ENCODE data around the gene TRIM66. TPM values are rescaled to one million over a fixed set of nuclear protein-coding genes. Genes with fewer than 3 reads are reported as not detected.

The TRIM66 gene
- total RNA-seq, 5 donors from 2014 or later (not counting 1 experiment from before 2014, with no cell fraction given) = 17.9 to 23.5 (median 23.4) TPM

DNA sequence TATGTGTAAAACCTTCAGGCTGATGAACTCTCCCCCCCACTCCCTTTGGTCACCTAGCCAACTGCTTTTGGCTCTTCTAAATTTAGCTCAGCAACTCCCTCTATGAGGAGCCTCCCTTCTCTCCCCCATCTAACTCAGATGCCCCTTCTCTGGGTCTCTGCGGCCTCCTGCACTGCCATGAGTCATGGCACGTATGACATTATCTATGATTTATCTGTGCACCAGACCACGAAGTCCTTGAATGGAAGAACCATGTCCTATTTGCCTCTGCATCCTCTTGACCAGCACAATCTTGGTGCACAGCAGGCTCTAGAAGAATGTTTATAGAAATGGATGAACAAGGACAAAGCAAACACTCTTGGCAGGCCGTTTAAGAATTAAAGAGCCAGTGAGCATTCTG is 46.1 kb upstream of the TRIM66 start:
- ChIA-PET POLR2A (no interaction called here), CTCF (no interaction called here)
- H3K4me3 ChIP-seq (ENCODE audit: control insufficient read depth in 1 of 2, extremely low read depth in 1 of 2, low read length in 1 of 2) = no peak overlapping the region
- peaks cover 0 to 4% of the 10 kb centered on the region in 2 experiments for H3K27me3 ChIP-seq (replicated peaks in 1 of 2; ENCODE audit: control insufficient read depth in 2 of 2, extremely low read depth in 1 of 2, insufficient read depth in 2 of 2, low read length in 1 of 2)
- DNase-seq = no peak
- WGBS (ENCODE audit: insufficient coverage) = 60% methylated on average over 3 of the region's 4 CpGs
- no peak for ATAC-seq (replicated peaks in 1 of 4)
- Mint-ChIP-seq H3K4me1 (peaks cover 0 to 4% (median 0%) of the 10 kb centered on the region in 3 donors), H3K9me3 (no peaks in the 10 kb centered on the region), H3K36me3 (no peaks in the 10 kb centered on the region), H3K4me3 (no peak overlapping the region), H3K27ac (no peak overlapping the region), H3K27me3 (peaks cover 4 to 9% of the 10 kb centered on the region in 2 donors)
- no peaks in the 10 kb centered on the region for H3K9me3 ChIP-seq
- no peak overlapping the region for H3K27ac ChIP-seq (ENCODE audit: low read length)
- H3K36me3 ChIP-seq (ENCODE audit: control insufficient read depth in 2 of 2, extremely low read depth in 1 of 2, insufficient read depth in 1 of 2, low read length in 1 of 2) = no peaks in the 10 kb centered on the region
- H3K4me1 ChIP-seq (ENCODE audit: control insufficient read depth in 1 of 2, extremely low read depth in 1 of 2, insufficient read depth in 2 of 2, low read length in 2 of 2) = no peaks in the 10 kb centered on the region

GRCh38 chr11:8726395-8726794 is 43.9 kb upstream of the TRIM66 start:
- H3K4me1 Mint-ChIP-seq = no peaks in the 10 kb centered on the region
- Histone ChIP-seq H3K9me3 (no peaks in the 10 kb centered on the region), H3K4me1 (ENCODE audit: control insufficient read depth in 1 of 2, extremely low read depth in 1 of 2, insufficient read depth in 2 of 2, low read length in 2 of 2) (no peaks in the 10 kb centered on the region), H3K27me3 (replicated peaks in 1 of 2; ENCODE audit: control insufficient read depth in 2 of 2, extremely low read depth in 1 of 2, insufficient read depth in 2 of 2, low read length in 1 of 2) (peaks cover 0 to 17% of the 10 kb centered on the region in 2 experiments), H3K27ac (ENCODE audit: low read length) (no peak overlapping the region), H3K4me3 (ENCODE audit: control insufficient read depth in 1 of 2, extremely low read depth in 1 of 2, low read length in 1 of 2) (no peak overlapping the region), H3K36me3 (ENCODE audit: control insufficient read depth in 2 of 2, extremely low read depth in 1 of 2, insufficient read depth in 1 of 2, low read length in 1 of 2) (no peaks in the 10 kb centered on the region)
- ChIA-PET POLR2A (no interaction called here), CTCF (interaction anchor here in 1 of 2 donors (0.6 kb wide), 1 partner anchor 873 kb away, joined by 3 read pairs; no protein-coding TSS in a partner anchor)
- H3K9me3 Mint-ChIP-seq = no peaks in the 10 kb centered on the region
- 100% methylated on average over 2 of the region's 4 CpGs for WGBS (ENCODE audit: insufficient coverage)
- H3K27me3 Mint-ChIP-seq = peaks cover 15 to 17% of the 10 kb centered on the region in 2 donors
- H3K27ac Mint-ChIP-seq = no peak overlapping the region
- DNase-seq (no peak), ATAC-seq (replicated peaks in 1 of 4) (no peak)
- H3K4me3 Mint-ChIP-seq = no peak overlapping the region
- no peaks in the 10 kb centered on the region for H3K36me3 Mint-ChIP-seq

DNA sequence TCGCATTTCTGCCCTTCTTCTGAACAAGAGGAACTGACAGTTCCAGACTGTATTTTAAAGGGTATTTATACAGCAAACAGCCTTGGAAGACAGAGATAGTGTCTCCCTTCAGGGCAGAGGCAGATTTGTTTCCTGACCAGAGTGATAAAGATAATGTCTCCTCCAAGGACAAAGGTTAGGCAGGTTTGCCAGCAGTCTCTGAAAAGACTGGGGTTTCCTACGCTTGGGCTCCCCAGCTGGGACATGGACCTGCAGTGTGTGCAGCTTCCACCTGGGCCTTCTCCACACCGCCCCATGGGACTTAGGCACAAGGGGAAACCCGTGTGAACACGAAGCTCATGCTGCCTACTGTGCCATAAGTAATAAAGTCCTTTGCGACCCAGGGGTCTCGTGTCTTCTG is 42.2 kb upstream of the TRIM66 start:
- Histone ChIP-seq H3K36me3 (ENCODE audit: control insufficient read depth in 2 of 2, extremely low read depth in 1 of 2, insufficient read depth in 1 of 2, low read length in 1 of 2) (no peaks in the 10 kb centered on the region), H3K9me3 (no peaks in the 10 kb centered on the region), H3K27ac (ENCODE audit: low read length) (no peak overlapping the region), H3K4me1 (ENCODE audit: control insufficient read depth in 1 of 2, extremely low read depth in 1 of 2, insufficient read depth in 2 of 2, low read length in 2 of 2) (no peaks in the 10 kb centered on the region), H3K4me3 (ENCODE audit: control insufficient read depth in 1 of 2, extremely low read depth in 1 of 2, low read length in 1 of 2) (no peak overlapping the region), H3K27me3 (replicated peaks in 1 of 2; ENCODE audit: control insufficient read depth in 2 of 2, extremely low read depth in 1 of 2, insufficient read depth in 2 of 2, low read length in 1 of 2) (peaks cover 0 to 14% of the 10 kb centered on the region in 2 experiments)
- Mint-ChIP-seq H3K27me3 (peaks cover 15 to 17% of the 10 kb centered on the region in 2 donors), H3K4me1 (no peaks in the 10 kb centered on the region), H3K27ac (no peak overlapping the region), H3K4me3 (no peak overlapping the region), H3K36me3 (no peaks in the 10 kb centered on the region), H3K9me3 (no peaks in the 10 kb centered on the region)
- CTCF ChIA-PET = no interaction called here
- 94% methylated on average over 2 of the region's 7 CpGs for WGBS (ENCODE audit: insufficient coverage)
- DNase-seq = no peak
- POLR2A ChIA-PET = no interaction called here
- ATAC-seq (replicated peaks in 1 of 4) = no peak

DNA sequence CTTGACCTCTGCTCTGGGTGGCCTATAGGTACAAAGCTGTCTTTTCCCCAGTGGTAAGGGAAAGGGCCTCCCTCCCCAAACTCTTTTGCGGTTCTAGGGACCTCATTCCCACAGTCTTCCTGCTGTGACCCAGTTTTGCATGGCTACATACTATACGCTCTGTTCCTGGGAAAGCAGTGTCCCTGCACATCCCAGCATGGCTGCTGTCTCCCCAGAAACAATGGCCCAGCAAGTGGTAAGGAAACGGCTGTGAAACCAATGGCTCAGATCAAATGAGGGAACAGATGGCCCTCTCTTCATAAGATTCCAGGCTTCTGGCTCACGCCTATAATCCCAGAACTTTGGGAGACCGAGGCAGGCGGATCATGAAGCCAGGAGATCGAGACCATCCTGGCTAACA is 41.2 kb upstream of the TRIM66 start:
- no peaks in the 10 kb centered on the region for H3K9me3 ChIP-seq
- H3K9me3 Mint-ChIP-seq = no peaks in the 10 kb centered on the region
- CTCF ChIA-PET = no interaction called here
- H3K27me3 ChIP-seq (replicated peaks in 1 of 2; ENCODE audit: control insufficient read depth in 2 of 2, extremely low read depth in 1 of 2, insufficient read depth in 2 of 2, low read length in 1 of 2) = peaks cover 0 to 17% of the 10 kb centered on the region in 2 experiments
- DNase-seq (no peak), ATAC-seq (replicated peaks in 1 of 4) (no peak)
- no peak overlapping the region for H3K27ac ChIP-seq (ENCODE audit: low read length)
- H3K27me3 Mint-ChIP-seq = peaks cover 12 to 17% of the 10 kb centered on the region in 2 donors
- no peaks in the 10 kb centered on the region for H3K4me1 Mint-ChIP-seq
- no peak overlapping the region for H3K27ac Mint-ChIP-seq
- H3K4me3 ChIP-seq (ENCODE audit: control insufficient read depth in 1 of 2, extremely low read depth in 1 of 2, low read length in 1 of 2) = no peak overlapping the region
- no peak overlapping the region for H3K4me3 Mint-ChIP-seq
- H3K4me1 ChIP-seq (ENCODE audit: control insufficient read depth in 1 of 2, extremely low read depth in 1 of 2, insufficient read depth in 2 of 2, low read length in 2 of 2) = no peaks in the 10 kb centered on the region
- H3K36me3 Mint-ChIP-seq = no peaks in the 10 kb centered on the region
- POLR2A ChIA-PET = interaction anchor here in 1 of 2 donors (0.6 kb wide), 1 partner anchor 142 kb away, joined by 3 read pairs; no protein-coding TSS in a partner anchor
- 86% methylated on average over 6 of the region's 7 CpGs for WGBS (ENCODE audit: insufficient coverage)
- no peaks in the 10 kb centered on the region for H3K36me3 ChIP-seq (ENCODE audit: control insufficient read depth in 2 of 2, extremely low read depth in 1 of 2, insufficient read depth in 1 of 2, low read length in 1 of 2)

DNA sequence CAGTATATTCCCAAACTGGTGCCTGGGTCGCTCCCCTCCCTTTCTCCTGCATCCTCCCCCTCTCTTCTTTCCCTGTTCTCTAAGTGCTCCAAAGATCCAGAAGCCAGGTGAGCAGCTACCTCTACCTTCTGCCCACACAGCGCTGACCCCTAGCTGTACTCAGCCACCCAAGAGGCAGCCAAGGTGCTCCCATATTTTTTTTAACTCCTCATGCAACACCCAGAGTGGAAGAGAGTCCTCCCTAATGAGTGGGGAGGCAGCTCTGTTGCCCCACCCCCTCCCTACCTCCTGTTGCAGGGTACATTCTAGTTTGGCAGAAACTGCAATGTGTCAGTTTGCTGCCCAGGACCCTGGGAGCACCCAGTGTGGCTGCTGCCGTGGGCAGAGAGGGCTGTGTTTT is 40.3 kb upstream of the TRIM66 start:
- H3K27me3 Mint-ChIP-seq = peaks cover 16 to 17% of the 10 kb centered on the region in 2 donors

GRCh38 chr11:8721609-8722500 is 39.4 kb upstream of the TRIM66 start:
- CTCF ChIA-PET = interaction anchor here in 1 of 2 donors (0.5 kb wide), 1 partner anchor 76 kb away, joined by 4 read pairs; no protein-coding TSS in a partner anchor

More for the DNA sequence above, 40.3 kb upstream of the TRIM66 start:
- H3K4me1 Mint-ChIP-seq = peaks cover 0 to 3% (median 0%) of the 10 kb centered on the region in 3 donors
- H3K9me3 Mint-ChIP-seq = no peaks in the 10 kb centered on the region
- POLR2A ChIA-PET = no interaction called here
- Histone ChIP-seq H3K27me3 (replicated peaks in 1 of 2; ENCODE audit: control insufficient read depth in 2 of 2, extremely low read depth in 1 of 2, insufficient read depth in 2 of 2, low read length in 1 of 2) (peaks cover 0 to 16% of the 10 kb centered on the region in 2 experiments), H3K36me3 (ENCODE audit: control insufficient read depth in 2 of 2, extremely low read depth in 1 of 2, insufficient read depth in 1 of 2, low read length in 1 of 2) (no peaks in the 10 kb centered on the region), H3K27ac (ENCODE audit: low read length) (no peak overlapping the region), H3K4me1 (ENCODE audit: control insufficient read depth in 1 of 2, extremely low read depth in 1 of 2, insufficient read depth in 2 of 2, low read length in 2 of 2) (no peaks in the 10 kb centered on the region), H3K9me3 (no peaks in the 10 kb centered on the region), H3K4me3 (ENCODE audit: control insufficient read depth in 1 of 2, extremely low read depth in 1 of 2, low read length in 1 of 2) (no peak overlapping the region)
- CTCF ChIA-PET = interaction anchor here (0.5 to 0.6 kb wide), 2 partner anchors 10 to 75 kb away, joined by 3 to 4 read pairs; no protein-coding TSS in a partner anchor
- ATAC-seq (replicated peaks in 1 of 4) = no peak
- no peaks in the 10 kb centered on the region for H3K36me3 Mint-ChIP-seq
- no peak overlapping the region for H3K27ac Mint-ChIP-seq
- 89% methylated on average over 1 of the region's 3 CpGs for WGBS (ENCODE audit: insufficient coverage)
- no peak overlapping the region for H3K4me3 Mint-ChIP-seq
- no peak for DNase-seq

More at GRCh38 chr11:8721609-8722500, 39.4 kb upstream of the TRIM66 start:
- peaks cover 0 to 8% (median 2%) of the 10 kb centered on the region in 3 donors for H3K4me1 Mint-ChIP-seq
- ATAC-seq (replicated peaks in 1 of 4) (no peak), DNase-seq (no peak)
- Histone ChIP-seq H3K27ac (ENCODE audit: low read length) (no peak overlapping the region), H3K4me3 (ENCODE audit: control insufficient read depth in 1 of 2, extremely low read depth in 1 of 2, low read length in 1 of 2) (no peak overlapping the region), H3K36me3 (ENCODE audit: control insufficient read depth in 2 of 2, extremely low read depth in 1 of 2, insufficient read depth in 1 of 2, low read length in 1 of 2) (no peaks in the 10 kb centered on the region), H3K4me1 (ENCODE audit: control insufficient read depth in 1 of 2, extremely low read depth in 1 of 2, insufficient read depth in 2 of 2, low read length in 2 of 2) (peaks cover 0 to 4% of the 10 kb centered on the region in 2 experiments), H3K27me3 (replicated peaks in 1 of 2; ENCODE audit: control insufficient read depth in 2 of 2, extremely low read depth in 1 of 2, insufficient read depth in 2 of 2, low read length in 1 of 2) (peaks cover 0 to 20% of the 10 kb centered on the region in 2 experiments), H3K9me3 (no peaks in the 10 kb centered on the region)
- POLR2A ChIA-PET = interaction anchor here in 1 of 2 donors (0.5 kb wide), 1 partner anchor 22 kb away, joined by 3 read pairs; no protein-coding TSS in a partner anchor
- H3K36me3 Mint-ChIP-seq = no peaks in the 10 kb centered on the region
- no peak overlapping the region for H3K4me3 Mint-ChIP-seq
- 67% methylated on average over 6 of the region's 13 CpGs for whole genome bisulfite sequencing (ENCODE audit: insufficient coverage)
- no peaks in the 10 kb centered on the region for H3K9me3 Mint-ChIP-seq
- peaks cover 10 to 16% of the 10 kb centered on the region in 2 donors for H3K27me3 Mint-ChIP-seq
- H3K27ac Mint-ChIP-seq = no peak overlapping the region
